ENCODE results near the gene NOP53. TPM values are rescaled to one million over a fixed set of nuclear protein-coding genes. Genes with fewer than 3 reads are reported as not detected.
"Not testable (repeated sequence)": the region's sequence is repeated elsewhere in the genome, so short reads cannot be mapped to it uniquely, and the experiment has no call there.

NOP53 gene
- total and polyA plus RNA-seq, 2 of the 8 experiments (the other 6 are each of a cell fraction or from before 2014, with no cell fraction given): 107 to 245 TPM

GRCh38 chr19:47771291-47771690 lies 25.9 kb downstream of the NOP53 start:
- not testable (repeated sequence) for H3K79me2 ChIP-seq (ENCODE audit: control insufficient read depth in 1 of 2, insufficient read depth in 2 of 2, low read length in 2 of 2); H3K9ac ChIP-seq (replicated peaks in 1 of 4; ENCODE audit: extremely low read depth in 1 of 4, low read depth in 3 of 4, low read length in 3 of 4); H3K18ac ChIP-seq (ENCODE audit: extremely low read depth, low read length); H3K23ac ChIP-seq (ENCODE audit: insufficient read length); H2AK5ac ChIP-seq (ENCODE audit: low read depth, low read length); H3K4me1 ChIP-seq (replicated peaks in 1 of 4; ENCODE audit: control insufficient read depth in 3 of 4, insufficient read depth in 4 of 4, low read length in 3 of 4); H3K27me3 ChIP-seq (replicated peaks in 1 of 4; ENCODE audit: control insufficient read depth in 3 of 4, extremely low read depth in 1 of 4, insufficient read depth in 3 of 4, low read length in 3 of 4); H3K9me3 ChIP-seq (ENCODE audit: insufficient read depth in 2 of 2, low read depth in 1 of 2, low read length in 1 of 2); DNase-seq (ENCODE audit: low read depth in 1 of 2, low spot score in 2 of 2); H4K91ac ChIP-seq (replicated peaks; ENCODE audit: insufficient read length, low read length); H3K4me3 ChIP-seq (ENCODE audit: extremely low read depth in 1 of 4, insufficient read depth in 2 of 4, low read depth in 3 of 4, low read length in 4 of 4); H3K4me2 ChIP-seq (ENCODE audit: insufficient read depth in 1 of 2, low read depth in 2 of 2, low read length in 2 of 2); H3K79me1 ChIP-seq (ENCODE audit: low read depth, low read length); FAIRE-seq; H3K23me2 ChIP-seq (ENCODE audit: low read depth, low read length); H2BK120ac ChIP-seq (replicated peaks; ENCODE audit: low read depth, low read length); H4K8ac ChIP-seq (ENCODE audit: extremely low read depth, insufficient read depth, low read length); H4K20me1 ChIP-seq (replicated peaks in 1 of 2; ENCODE audit: control insufficient read depth in 1 of 2, insufficient read depth in 2 of 2, low read length in 2 of 2); H3K56ac ChIP-seq (replicated peaks; ENCODE audit: insufficient read length, low read depth, low read length); H3K14ac ChIP-seq (ENCODE audit: insufficient read length); H2AFZ ChIP-seq (ENCODE audit: low read length); H4K5ac ChIP-seq (ENCODE audit: insufficient read length, low read depth, low read length); H3K27ac ChIP-seq (ENCODE audit: low read depth, low read length); H3K4ac ChIP-seq (replicated peaks; ENCODE audit: insufficient read length, low read depth, low read length); H3K36me3 ChIP-seq (ENCODE audit: control insufficient read depth in 2 of 4, insufficient read depth in 4 of 4, low read length in 3 of 4); H2BK5ac ChIP-seq (ENCODE audit: low read depth, low read length)
- peak overlapping the region; percentile 65; the same call in 1 of the 2 replicates for H2BK15ac ChIP-seq (ENCODE audit: low read length)
- ChIA-PET POLR2A (ENCODE audit: partially characterized antibody) (interaction anchor here (1.5 kb wide), 1 partner anchor 18 kb away, joined by 3 read pairs; no protein-coding TSS in a partner anchor), CTCF (ENCODE audit: partially characterized antibody) (interaction anchor here (0.6 kb wide), 1 partner anchor 338 kb away, joined by 3 read pairs; no protein-coding TSS in a partner anchor)
- 85% methylated on average over 6 of the region's 6 CpGs; no CpG with 5 or more reads in 1 of the 2 experiments for WGBS, 2 experiments (ENCODE audit: extremely low coverage in 1 of 2, insufficient coverage in 1 of 2, insufficient read length in 1 of 2, insufficient replicate concordance in 2 of 2, low coverage in 1 of 2, low lambda C conversion rate in 2 of 2, missing lambda C conversion rate in 1 of 2)
- peak overlapping the region; percentile 63; the same call in 1 of the 2 replicates for H2BK12ac ChIP-seq (ENCODE audit: low read depth, low read length)
- peak overlapping the region; percentile 21; the same call in 1 of the 2 replicates for H2BK20ac ChIP-seq (ENCODE audit: low read length)
